NCI-H146 treated with DMSO at 0.1 percent for 48 hours (cell line): ENCODE results near the gene PEX11A.

Experiments
- DNase-seq: peaks from one replicate; lab custom pipeline; 2025; ENCODE audit not compliant: unreplicated experiment; lab: John Stamatoyannopoulos, UW

Gene PEX11A

GRCh38 chr15:89677381-89677780, 13.2 kb downstream of the PEX11A start:
- no peak for DNase-seq

- no peak for DNase-seq
These were observed 14.9 kb downstream of the PEX11A start for GRCh38 chr15:89675606-89676005.

- no peak for DNase-seq
These were observed 16.0 kb downstream of the PEX11A start for GRCh38 chr15:89674526-89674925.

DNA sequence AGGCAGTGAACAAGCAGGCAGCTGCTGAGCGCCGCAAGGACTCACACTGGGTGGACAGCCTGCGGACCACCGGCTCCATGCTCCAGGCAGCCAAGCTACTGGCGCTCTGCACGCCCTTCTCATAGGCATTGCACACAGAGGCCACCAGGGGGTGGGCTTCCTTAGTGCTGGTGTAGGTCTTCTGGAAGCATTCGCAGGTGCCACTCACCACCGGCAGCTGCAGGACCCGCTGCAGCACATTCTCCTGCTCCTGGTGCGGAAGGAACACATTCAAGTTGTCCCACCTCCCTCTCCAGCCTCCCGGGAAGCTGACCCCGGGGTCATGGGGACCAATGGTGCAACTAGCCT, 17.4 kb downstream of the PEX11A start:
- no peak for DNase-seq

GRCh38 chr15:89672221-89673164, 18.1 kb downstream of the PEX11A start:
- DNase-seq: no peak

GRCh38 chr15:89671687-89672086, 18.9 kb downstream of the PEX11A start:
- DNase-seq: no peak

- no peak for DNase-seq
These were observed 19.5 kb downstream of the PEX11A start for GRCh38 chr15:89670971-89671560.

DNA sequence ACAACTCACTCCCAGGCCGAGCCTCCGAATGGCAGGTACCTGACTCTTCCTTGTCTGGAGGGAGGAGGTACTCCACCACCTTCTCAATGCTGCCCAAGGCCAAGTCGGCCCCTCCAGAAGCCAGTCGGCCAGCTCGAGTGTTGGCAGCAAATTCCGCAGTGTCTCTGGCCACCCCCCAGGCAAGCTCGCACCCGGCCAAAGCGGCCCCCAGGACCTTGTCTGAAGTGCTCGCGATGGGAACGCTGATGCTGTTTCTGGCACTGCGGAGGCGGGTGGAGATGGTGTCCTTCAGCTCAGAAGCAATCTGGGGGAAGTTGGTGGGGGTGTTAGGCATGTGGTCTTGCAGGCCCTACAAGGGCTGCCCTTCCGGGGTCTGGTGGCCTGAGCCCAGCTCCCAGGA, 20.6 kb downstream of the PEX11A start:
- no peak for DNase-seq

DNA sequence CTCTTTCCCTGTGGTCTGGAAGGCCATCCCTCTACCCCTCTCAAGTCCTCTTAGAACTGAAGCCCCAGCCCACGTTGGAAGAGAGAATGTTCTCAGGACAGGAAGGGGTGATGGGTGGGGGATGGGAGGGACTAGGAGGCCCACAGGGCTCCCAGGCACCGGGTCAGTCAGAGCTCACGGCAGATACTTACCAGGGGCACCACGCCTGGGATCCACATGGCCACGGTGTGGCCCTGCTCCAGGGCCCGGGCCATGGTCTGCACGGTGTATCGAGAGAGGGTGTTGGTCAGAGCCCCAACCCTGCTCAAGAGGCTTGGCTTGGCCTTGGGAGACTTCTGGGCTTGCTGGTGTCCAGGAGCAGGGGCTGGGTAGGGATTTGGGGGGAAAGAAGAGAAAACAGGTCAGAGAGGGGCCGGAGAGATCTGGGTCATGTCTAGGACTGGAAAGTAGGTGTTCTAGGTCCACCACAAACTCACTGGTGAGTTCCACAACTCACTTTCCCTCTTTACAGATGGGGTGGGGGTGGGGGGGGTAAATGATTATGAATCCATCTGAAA, 21.2 kb downstream of the PEX11A start:
- DNase-seq: no peak

- no peak for DNase-seq
These were observed 22.4 kb downstream of the PEX11A start for GRCh38 chr15:89668171-89668570.

- DNase-seq: no peak
These were observed 22.9 kb downstream of the PEX11A start for GRCh38 chr15:89667706-89667960.

GRCh38 chr15:89666858-89667705, 23.5 kb downstream of the PEX11A start:
- DNase-seq: no peak

DNA sequence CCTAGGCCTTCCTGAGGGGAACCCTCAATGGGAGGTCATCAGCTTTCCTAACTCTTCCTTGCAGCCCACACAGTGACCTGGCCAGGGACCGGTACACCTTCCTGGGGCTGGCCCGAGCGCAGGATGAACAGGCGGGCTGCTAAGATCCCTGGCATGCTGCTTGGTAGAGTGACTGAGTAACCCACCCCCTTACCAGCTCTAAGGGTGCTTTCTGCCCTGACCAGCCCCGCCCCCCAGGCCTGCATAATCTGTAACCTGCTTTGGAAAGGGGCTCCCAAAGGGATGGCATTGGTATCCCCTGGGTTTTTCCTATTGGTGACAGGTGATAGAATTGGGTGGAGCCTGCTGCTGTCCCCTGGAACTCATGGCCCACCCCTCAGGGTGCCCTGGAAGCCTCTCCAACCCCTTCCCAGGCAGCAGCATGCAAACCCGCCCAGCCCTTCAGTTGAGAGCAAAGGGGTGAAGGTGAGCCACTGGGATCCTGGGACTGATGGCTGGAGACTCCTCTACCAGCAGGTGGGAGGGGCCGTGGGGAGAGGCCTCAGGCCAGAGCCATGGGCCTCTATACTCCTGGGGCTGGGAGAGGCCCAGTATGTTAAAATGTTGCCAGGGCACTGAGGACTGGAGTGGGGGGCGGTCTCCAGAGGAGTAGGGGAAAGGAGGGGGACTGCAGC, 24.2 kb downstream of the PEX11A start:
- no peak for DNase-seq

DNA sequence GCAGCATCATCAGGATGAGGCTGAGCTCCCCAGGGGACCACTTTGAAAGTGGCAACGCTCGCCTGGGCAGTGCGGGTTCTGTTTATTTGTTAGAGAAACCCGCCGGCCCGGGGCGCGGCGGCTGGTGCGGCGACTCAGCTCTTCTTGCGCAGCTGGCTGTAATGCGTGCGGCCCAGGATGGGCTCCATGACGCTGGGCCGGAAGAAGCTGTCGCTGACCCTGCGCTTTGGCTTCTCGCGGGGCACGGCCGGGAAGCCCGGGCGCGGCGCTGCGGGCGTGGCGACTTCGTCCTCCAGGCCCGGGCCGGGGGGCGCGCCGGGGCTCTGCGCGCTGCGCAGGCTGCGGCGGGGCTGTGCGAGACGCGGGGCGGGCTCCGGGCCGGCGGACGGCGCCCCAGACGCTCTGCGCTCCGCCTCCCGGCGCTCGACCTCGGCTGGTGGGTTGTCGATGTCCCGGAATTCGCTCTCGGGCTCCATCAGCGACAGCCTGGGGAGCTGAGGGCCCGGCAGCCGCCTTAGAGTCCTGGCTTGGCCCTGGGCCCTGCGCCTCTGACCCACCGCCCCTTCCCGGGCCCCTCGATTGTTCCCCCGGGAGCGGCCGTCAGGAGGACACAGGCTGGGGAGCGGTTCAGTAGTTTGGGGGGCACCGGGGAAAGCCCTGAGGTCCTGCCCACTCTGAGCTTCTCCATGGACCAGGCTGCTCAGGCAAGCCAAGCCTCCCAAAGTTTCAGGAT, 24.9 kb downstream of the PEX11A start:
- DNase-seq: peak; percentile 1

GRCh38 chr15:89664441-89665350, 25.9 kb downstream of the PEX11A start:
- peak; percentile 69 for DNase-seq

DNA sequence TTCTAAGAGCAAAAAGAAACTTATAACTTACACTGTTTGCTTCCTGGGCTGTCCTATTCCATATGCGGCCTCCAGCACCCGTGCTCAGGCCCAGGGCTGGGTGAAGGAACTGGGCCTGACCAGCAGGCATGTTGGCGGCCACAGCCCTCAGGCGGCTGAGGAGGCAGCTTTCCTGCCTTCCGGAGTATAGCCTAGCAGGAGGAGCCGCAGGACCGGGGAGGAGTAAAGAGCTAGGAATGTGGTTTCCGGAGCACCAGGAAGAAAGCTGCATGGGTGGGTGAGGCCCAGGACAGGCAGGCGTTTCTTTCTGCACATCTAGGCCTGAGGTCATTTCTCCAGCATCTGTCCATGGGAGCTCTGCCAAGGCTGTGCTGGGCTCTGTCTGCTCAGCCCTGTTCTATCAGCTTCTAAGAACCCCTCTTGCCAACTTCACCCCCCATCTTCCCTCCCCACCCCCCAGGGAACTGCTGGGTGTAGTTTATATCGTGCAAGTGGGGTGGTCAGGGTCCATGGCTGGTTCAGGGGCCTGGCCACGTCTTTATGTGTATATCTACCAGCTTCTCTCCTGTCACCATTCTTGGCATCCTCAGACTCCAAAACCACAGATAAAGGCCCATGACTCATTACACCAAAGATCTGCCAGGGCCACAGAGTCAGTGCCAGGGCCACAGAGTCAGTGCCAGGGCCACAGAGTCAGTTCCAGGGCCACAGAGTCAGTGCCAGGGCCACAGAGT, 27.5 kb downstream of the PEX11A start:
- DNase-seq: no peak

DNA sequence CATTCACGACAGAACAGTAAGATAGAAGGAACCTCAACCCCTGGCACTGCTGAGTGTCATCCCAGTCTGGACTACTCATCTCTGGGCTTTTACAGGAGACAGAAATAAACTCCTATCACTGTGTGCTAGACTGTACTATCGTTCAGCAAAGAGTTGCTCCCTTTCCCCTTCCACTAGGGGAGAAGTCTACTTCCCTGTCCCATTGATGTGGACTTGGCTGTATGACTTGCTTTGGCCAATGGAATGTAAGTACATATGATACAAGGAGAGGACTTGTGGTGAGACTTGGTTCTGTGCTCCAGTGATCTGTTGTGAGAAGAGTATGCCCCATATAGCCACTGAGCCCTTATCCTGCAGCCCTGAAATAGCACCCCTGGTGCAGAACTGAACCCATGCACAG, 30.0 kb downstream of the PEX11A start:
- no peak for DNase-seq

DNA sequence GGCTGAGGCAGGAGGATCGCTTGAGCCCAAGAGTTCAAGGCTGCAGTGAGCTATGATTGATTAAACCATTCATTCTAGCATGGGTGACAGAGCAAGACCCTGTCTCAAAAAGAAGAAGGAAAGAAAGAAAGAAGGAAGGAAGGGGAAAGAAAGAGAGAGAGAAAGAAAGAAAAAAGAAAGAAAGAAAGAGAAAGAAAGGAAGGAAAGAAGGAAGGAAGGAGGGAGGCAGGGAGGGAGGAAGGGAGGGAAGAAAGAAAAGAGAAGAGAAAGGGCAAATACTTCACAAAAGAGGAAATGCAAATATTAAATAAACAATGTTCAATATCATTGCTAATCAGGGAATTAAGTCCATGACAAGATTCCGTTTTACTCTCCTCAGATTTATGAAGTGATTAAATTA, 31.3 kb downstream of the PEX11A start:
- DNase-seq: no peak
